ENCODE data around the gene CXCL9.
"Not testable (repeated sequence)": the region's sequence is repeated elsewhere in the genome, so short reads cannot be mapped to it uniquely, and the experiment has no call there.

Gene CXCL9

DNA sequence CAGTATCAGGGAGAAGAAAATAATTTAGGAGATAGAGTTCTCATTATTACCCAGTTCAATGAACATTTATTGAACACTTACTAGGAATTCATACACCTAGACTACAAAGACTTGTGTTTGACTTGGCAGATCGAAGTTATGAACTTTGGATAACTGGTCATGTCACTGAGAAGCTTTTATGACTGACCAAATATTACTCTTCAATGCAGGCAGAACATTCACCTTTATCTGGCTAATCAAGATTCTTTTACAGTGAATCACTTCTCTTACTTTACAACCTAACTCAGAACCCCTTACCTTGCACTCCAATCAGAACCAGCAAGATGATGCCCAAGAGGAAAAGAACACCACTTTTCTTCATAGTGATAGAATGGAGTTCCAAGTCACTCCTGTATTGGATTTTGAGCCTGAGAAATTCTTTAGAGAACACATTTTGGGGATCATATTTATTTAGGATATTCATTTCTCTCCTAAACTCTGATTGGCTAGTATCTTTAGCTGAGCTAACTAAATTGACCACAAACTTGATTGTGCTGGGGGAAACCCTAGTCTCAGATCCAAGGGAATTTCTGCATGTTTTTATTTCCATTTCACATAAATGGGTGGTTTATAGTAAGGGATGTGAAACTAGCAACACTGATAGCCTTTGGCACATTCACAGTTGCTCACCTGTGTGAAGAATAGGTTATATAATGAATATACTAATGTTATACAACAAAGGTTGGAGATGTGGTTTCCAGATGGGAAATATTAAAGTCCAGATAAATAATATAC, at the start of gene CXCL9:
TSS of gene CXCL9 (minus strand) at position 421 of the 774 bp plus-strand sequence. CDS start at position 361, 60 bp downstream.
- no peak for DNase-seq (ENCODE audit: low read depth in 2 of 2)

DNA sequence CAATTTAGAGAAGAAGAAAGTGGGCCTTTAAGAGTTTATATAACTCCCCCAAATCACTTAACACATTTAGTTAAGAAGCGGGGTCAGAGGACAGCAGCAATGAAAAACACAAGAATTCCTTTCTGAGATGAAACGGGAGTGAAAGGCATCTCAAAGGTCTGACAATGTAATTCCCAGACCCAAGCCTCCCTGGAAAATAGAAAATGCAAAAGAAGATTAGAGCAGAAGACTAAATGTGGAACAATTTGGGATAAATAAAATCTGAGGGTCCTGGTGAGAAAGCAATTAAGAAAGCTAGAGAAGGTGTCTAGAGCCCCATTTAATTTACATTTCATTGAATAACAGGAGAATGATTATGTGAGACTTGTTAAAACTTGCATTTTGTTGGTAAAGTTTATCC, 48.1 kb upstream of the CXCL9 start:
- no peak for DNase-seq (ENCODE audit: low read depth in 2 of 2)

DNA sequence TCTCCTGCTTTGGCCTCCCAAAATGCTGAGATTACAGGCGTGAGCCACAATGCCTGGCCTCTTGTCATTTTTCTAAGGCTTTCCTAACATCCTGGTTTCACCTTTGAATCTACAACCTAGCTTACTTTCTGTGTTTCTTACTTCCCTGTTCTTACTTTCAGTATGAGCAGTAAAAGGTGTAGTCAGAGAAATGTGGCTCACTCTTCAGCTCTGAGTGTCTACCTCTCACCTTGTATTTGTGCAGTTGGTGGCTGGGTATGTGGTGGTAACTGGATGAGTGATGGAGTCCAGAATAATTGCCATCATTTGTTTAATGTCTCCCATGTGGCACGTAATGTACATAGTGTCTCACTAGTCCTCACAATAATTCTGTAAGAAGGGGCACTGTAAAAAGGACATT, 47.7 kb upstream of the CXCL9 start:
- no peak for DNase-seq (ENCODE audit: low read depth in 2 of 2)

DNA sequence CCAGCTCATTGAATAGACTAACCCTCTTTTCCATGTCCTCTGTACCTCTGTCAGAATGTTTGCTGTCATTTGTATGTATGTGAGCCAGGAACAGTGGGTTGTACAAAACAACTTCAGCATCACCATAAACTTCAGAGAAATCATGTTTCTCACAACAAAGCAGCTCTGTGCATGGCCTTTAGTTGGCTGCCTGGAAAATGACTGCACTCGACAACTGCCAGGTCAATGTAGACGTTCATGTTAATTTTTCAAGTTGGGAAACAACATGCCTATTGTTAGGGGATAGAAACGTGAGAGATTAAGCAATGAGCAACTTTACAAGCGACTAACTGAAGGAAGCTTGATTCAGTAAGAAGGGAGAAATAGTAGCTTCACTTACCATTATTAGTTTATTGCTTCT, 46.4 kb upstream of the CXCL9 start:
- DNase-seq (ENCODE audit: low read depth in 2 of 2), result no peak

DNA sequence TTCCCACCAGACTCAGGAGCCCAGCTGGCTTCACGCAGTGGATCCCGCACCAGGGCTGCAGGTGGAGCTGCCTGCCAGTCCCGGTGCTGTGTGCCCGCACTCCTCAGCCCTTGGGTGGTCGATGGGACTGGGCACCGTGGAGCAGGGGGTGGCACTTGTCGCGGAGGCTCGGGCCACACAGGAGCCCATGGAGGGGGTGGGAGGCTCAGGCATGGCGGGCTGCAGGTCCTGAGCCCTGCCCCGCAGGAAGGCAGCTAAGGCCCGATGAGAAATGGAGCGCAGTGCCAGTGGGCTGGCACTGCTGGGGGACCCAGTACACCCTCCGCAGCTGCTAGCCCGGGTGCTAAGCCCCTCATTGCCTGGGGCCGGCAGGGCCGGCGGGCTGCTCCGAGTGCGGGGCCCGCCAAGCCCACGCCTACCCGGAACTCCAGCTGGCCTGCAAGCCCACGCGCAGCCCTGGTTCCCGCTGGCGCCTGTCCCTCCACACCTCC, 43.3 kb upstream of the CXCL9 start:
- not testable (repeated sequence) for DNase-seq (ENCODE audit: low read depth in 2 of 2)

DNA sequence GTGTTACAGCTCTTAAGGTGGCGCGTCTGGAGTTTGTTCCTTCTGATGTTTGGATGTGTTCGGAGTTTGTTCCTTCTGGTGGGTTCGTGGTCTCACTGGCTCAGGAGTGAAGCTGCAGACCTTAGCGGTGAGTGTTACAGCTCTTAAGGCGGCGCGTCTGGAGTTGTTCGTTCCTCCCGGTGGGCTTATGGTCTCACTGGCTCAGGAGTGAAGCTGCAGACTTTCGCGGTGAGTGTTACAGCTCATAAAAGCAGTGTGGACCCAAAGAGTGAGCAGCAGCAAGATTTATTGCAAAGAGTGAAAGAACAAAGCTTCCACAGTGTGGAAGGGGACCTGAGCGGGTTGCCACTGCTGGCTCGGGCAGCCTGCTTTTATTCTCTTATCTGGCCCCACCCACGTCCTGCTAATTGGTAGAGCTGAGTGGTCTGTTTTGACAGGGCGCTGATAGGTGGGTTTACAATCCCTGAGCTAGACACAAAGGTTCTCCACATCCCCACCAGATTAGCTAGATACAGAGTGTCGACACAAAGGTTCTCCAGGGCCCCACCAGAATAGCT, 42.6 kb upstream of the CXCL9 start:
- DNase-seq (ENCODE audit: low read depth in 2 of 2), result not testable (repeated sequence)

DNA sequence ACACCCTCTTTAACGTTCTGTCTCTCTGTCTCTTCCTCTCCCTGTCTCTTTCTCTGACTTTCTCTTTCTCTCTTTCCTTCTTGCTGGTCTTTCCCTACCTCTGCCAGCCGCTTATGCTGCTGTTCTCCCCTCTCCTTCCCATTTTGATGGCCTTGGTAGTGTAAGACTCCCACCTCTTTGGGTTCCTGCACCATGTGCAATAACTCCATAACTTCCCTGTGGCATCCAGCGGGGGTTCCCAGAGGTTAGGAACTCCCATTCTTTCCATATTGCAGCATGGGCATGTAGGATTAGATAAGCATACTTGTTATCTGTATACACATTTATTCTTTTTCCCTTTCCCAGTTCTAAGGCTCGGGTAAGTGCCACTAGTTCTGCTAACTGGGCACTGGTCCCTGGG, 37.4 kb upstream of the CXCL9 start:
- not testable (repeated sequence) for DNase-seq (ENCODE audit: low read depth in 2 of 2)

DNA sequence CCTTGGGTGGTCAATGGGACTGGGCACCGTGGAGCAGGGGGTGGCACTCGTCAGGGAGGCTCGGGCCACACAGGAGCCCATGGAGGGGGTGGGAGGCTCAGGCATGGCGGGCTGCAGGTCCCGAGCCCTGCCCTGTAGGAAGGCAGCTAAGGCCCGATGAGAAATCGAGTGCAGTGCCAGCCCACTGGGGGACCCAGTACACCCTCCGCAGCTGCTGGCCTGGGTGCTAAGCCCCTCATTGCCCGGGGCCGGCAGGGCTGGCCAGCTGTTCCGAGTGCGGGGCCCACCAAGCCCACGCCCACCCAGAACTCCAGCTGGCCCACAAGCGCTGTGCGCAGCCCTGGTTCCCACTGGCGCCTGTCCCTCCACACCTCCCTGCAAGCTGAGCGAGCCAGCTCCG, 36.0 kb upstream of the CXCL9 start:
- DNase-seq (ENCODE audit: low read depth in 2 of 2), result not testable (repeated sequence)

DNA sequence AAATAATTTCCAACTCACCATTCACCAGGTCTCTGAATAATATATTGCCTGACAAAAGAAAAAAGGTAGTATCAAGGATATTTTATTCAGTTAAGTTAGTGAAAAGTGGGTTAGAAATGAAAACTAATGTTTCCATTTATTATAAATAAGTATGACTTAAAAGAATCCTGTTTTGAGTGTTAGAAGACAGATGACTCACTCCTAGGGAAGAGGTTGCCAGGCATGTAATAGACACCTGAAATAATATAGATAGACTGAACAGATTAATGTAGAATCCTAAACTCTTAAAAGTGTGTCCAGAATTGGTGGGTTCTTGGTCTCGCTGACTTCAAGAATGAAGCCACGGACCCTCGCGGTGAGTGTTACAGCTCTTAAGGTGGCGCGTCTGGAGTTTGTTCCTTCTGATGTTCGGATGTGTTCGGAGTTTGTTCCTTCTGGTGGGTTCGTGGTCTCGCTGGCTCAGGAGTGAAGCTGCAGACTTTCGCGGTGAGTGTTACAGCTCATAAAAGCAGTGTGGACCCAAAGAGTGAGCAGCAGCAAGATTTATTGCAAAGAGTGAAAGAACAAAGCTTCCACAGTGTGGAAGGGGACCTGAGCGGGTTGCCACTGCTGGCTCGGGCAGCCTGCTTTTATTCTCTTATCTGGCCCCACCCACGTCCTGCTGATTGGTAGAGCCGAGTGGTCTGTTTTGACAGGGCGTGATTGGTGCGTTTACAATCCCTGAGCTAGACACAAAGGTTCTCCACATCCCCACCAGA, 35.1 kb upstream of the CXCL9 start:
- DNase-seq (ENCODE audit: low read depth in 2 of 2), result not testable (repeated sequence)

DNA sequence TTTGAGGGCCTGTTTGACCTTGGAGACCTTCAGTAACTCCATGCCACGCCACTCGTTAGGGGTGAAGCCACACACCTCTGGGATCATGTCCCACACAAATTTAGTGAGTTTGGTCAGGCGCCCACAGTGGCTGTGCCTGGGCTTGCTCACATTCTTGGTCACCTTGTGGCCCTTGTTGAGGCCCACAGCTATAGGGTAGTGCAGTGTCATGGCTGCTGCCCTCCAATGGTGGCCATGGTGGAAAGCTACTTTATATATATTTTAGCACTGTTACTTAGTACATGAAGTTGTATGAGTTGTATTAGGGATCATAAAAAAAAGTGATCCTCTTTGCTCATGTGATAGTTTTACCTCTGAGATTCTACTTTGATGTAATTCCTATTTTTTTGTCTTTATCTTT, 29.5 kb upstream of the CXCL9 start:
- no peak for DNase-seq (ENCODE audit: low read depth in 2 of 2)

DNA sequence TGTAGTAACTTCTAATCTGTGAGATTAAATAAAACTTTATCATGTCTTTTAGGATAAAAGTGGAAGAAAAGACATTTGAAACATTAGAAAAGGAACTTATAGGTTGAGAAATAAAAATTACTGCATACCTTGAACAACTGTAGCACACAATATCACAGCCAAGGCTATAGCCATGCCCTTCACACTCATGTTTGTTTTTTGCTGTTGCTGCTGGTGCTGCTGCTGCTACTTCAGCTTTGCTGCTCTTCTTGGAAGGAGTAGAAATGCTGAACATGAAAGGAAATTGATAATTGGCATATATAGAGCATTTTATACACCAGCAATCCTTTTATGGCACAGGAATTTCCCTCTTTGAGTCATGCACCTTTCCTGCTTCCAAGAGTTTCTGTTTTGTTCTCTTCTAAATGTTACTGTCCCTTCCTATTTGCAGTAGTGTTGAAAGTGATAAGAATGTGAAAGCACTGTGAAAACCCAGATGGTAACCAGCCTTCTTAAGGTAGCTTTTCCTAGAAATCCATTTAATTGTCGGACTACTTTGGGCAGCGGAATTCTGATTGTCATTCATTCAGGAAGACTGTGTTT, 28.6 kb upstream of the CXCL9 start, which contains the start of gene CXCL11:
TSS of gene CXCL11 (minus strand) at position 272 of the 582 bp plus-strand sequence. CDS start at position 189, 83 bp downstream.
- no peak for DNase-seq (ENCODE audit: low read depth in 2 of 2)

DNA sequence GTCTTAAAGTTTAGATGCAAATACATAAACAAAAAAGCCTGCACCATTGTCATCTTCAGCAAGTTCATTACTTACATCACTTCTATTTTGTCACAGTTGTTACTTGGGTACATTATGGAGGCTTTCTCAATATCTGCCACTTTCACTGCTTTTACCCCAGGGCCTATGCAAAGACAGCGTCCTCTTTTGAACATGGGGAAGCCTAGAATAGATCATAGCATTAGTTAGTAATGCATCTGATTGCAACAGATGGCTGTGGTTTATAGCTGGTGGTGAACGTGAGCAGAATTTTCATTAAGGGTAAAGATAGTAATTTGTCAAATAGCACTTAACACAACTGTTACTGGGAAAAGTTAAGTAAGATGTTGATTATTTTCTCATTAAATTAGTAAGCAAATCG, 27.8 kb upstream of the CXCL9 start:
- no peak for DNase-seq (ENCODE audit: low read depth in 2 of 2)

DNA sequence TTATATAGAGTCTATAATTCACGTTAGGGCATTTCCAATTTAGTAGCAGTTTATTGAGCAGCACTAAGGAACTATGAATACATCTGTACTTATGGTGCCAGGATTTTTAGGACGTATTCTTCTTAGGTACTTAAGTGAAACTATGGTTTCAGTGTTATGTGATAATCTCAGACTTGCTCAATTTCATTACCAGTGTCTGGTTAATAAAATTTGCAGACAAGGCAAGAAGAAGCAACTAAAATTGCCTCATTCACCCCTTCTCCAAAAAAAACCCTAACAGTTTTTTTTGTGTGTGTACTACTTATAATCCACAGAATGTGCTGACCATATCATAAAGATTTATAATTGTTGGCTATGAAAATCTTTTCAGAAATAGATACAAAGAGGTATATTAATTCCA, 22.0 kb upstream of the CXCL9 start:
- no peak for DNase-seq (ENCODE audit: low read depth in 2 of 2)

DNA sequence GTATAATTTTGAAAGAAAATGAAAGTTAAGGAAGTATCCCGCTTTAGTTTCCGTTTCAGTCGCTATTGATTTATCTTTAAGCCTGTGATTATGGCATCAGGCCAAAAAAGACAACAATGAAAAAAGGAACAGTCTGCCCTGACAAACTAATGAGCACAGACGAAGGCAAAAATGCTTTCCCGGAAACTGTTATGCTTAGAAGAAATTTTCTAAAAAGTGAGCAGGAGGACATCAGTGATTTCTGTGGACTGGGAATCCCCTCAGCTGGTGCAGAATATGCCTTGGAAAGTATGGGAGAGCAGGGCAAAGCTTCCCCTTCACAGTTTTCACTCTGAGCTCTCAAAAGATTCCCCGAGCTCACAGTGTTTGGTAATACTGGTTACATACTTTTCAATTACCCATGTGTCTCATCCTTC, 21.0 kb upstream of the CXCL9 start:
- DNase-seq (ENCODE audit: low read depth in 2 of 2), result no peak

DNA sequence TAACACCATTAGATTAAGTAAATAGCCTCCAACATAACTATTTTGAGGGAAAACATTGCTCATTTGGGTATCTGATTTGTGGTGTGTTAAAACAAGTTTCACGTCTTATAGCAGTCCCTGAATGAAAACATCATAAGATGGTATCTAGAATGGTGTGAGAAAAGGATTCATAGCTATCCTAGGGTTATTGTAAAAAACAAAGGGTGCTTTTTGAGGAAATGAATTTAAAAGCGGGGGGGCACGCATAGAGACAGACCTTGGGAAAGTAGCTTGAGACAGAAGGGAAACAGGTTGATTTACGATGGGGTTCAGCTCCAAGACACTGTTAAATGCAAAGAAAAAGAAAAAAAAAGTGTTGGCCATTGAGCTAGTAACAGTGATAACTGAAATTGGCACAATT, 16.8 kb upstream of the CXCL9 start:
- DNase-seq (ENCODE audit: low read depth in 2 of 2), result no peak

DNA sequence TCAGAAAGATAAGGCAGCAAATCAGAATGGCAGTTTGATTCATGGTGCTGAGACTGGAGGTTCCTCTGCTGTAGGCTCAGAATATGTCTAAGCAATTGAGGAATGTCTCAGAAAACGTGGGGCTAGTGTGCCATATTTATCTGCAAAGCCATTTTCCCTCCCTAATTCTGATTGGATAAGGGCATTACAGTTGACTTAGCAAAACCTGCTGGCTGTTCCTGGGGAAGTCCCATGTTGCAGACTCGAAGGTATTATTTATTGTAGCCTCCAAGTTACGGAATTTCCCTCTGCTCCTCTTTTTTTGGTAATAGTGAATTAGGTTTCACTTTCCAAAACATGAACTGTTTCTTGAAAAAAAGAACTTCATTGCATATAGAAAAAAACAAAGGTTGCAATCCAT, 16.1 kb upstream of the CXCL9 start, which contains the start of gene CXCL10:
TSS of gene CXCL10 (minus strand) at position 109 of the 400 bp plus-strand sequence. CDS start at position 43, 66 bp downstream.
- no peak for DNase-seq (ENCODE audit: low read depth in 2 of 2)

DNA sequence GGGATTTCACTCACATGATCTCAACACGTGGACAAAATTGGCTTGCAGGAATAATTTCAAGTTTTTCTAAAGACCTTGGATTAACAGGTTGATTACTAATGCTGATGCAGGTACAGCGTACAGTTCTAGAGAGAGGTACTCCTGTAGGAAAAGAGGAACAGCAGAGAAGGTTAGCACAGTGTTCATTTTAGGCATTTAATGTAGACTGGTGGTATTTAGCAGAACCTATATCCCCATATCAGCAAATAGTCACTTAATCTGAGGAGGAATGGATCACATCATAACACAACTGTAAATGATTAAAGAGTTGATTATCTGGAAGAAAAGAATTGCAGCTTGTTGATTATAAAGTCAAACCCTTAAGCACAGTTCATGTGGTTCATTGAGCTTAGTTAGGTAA, 15.4 kb upstream of the CXCL9 start:
- DNase-seq (ENCODE audit: low read depth in 2 of 2), result no peak

DNA sequence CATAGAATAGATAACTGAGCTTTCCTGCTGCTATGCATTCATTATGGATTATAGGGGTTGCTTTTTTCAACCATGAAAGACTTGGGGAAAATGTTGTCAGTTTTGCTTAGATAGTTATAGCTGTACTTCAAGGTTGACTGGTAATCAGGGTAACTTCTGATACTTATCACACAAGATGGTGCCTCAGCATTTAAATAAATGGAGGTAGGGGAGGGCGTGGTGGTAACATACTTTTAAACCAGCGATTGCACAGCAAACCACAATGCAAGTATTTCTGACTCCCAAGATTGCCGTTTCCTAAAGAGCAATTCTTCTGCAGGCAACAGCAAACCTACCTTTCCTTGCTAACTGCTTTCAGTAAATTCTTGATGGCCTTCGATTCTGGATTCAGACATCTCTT, 14.7 kb upstream of the CXCL9 start:
- no peak for DNase-seq (ENCODE audit: low read depth in 2 of 2)

DNA sequence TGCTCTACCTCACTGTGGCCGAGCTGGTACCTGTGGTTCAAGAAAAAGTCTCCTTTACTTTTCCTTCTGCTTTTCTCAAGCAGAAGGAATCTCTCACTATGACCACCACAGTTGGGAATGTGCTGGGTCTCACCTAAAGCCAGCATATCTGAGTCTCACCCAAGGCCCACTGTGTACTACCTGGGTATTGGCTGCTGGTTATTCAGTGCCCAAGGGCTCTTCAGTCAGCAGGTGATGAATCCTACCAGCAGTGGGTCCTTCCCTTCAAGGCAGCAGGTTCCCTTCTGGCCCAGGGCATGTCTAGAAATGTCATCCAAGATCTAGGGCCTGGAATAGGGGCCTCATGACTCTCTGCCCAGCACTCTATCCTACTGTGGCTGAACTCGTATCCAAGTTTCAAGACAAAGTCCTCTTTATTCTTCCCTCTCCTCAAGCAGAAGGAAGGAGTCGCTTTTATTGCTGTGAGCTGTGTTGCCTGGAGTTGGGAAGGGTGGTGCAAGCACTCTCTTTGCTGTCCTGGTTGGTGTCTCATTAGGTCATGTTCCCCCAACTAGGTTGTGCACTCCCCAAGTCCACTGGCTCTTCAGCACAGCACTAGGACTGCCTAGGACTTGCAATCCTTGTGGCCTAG, 9.9 kb upstream of the CXCL9 start:
- no peak for DNase-seq (ENCODE audit: low read depth in 2 of 2)

DNA sequence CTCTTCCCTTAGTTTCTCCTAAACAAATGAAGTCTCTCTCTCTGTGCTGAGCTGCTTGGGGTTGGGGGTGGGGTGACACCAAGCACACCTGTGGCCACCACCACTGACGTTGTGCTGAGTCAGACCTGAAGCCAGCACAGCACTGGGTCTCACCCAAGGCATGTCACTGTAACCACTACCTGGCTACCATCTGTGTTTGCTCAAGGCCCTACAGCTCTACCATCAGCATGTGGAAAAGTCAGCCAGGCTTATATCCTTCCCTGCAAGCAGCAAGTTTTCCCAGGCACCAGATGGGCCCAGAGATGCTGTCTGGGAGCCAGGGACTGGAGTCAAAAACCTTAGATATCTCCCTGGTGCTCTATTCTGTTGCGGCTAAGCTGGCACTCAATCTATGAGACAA, 9.1 kb upstream of the CXCL9 start:
- no peak for DNase-seq (ENCODE audit: low read depth in 2 of 2)

DNA sequence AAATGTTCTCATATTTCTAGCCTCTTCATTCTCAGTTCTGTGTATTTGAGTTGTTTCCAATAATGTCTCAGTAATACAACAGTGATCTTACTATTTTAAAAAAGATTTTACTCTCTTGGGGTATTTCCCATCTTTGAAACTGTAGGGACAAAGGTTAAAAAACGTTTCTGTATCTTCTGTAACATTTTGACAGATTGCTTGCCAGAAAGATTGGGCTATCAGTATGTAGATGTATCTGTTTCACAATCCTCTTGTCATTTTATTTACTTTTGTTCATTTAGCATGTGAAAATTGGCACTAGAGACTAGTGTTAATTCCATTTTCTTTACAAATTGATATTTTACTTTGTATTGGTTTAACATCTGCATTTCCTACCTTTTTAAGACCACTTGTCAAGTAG, 6.2 kb upstream of the CXCL9 start:
- no peak for DNase-seq (ENCODE audit: low read depth in 2 of 2)

DNA sequence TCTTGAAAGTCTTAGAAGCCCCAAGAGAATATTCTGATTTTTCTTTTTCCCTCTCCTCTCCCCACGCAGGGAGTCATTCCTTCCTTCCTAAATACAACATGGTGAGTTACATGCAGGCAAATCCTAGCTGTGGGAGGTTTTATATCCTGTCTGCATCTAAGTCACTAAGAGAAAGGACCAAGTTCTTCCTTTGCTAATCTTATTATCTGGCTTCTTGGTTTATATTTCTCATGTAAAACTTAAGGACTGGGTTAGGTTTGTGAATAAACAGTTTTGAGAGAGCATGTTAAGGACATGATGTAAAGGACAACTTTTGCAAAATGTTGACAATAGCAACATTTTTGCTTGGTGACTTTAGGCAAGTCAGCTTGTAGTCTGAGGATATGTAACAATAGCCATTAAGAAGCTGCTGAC, 5.1 kb upstream of the CXCL9 start:
- DNase-seq (ENCODE audit: low read depth in 2 of 2), result no peak
